GM19025 (cell line): ENCODE measurements around the gene CHML.

Experiments used
- ATAC-seq: cut with Tn5 transposase; IDR thresholded peaks from one replicate; pipeline ENCODE4 v1.9.1; 2021; ENCODE audit warnings: mild to moderate bottlenecking, low read depth, moderate library complexity; ENCODE audit not compliant: unreplicated experiment

Gene CHML

DNA sequence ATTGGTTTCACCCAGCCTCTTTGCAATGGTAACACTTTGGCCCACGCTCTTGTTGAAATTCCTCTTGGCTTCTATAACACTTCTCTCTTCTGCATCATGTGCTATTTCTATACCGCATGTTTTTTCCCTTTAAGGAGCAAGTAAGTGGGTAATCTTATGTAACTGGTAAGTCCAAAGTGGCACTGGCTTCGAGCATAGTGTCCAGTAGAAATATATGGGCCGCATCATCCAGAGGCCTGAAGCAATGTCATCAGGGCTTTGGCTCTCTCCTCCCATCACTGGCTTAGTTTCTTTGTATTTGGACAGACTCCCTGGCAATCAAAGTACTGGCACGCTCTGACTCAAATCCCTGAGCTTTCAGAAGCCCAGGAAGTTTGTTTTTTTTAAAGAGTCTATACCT is 17.5 kb downstream of the CHML start:
- no peak for ATAC-seq

DNA sequence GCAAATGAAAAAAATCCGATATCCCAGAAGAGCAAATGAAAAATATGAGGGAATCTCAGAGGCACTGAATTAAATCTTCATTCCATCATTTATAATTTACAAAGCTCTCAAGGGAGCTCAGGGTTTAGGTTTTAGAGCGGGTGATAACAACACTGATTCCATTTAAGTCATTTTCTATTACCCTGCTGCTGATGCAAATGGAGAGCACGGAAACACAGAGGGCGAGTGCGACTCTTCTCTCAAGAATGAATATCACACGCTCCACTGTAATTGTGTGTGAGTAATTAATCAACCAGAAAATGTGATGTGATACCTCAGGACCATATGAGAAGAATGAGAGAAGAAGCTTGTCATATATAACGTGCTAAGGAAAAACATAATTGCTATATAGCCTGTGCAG is 22.7 kb downstream of the CHML start:
- ATAC-seq, result no peak

DNA sequence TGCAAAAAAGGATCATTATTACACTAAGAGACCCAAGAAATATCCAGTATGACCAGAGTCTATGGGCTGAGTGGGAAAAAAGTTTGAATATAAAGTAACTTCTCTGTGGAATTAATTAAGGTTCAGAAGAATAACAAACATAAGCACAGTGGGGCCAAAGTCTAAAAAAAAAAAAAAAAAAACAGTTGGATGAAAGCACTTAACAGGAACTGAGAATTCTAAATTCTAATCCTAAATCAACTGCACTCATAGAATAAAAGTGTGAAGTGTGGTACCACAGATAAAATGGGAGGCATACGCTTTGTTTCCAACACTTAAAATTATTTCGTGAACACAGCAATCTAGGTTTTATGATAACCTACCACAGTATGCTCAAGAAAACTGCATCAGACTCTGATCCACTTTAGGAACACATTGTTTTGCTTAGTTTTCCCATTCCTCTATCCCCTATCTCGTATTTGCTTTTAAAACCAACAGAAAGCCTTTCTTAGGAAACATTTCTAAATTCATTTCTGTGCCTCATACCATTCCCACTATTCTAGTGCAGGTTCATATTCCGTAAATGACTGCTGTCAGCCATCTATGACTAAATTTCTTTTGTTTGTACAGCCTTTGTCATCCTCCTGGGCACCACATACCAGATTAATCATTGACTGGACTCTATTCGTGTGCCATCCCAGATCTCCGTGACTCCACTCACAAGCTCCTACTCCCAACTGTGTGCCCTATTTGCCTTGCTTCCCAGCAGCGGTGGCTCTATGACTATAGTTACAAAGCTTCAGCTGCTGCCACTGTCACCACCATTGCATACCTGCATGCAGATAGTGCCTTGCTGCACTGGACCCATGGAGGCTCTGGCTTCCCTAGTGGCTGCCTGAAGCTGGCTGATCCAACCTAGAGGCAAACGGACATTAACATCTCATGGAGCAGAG is 24.9 kb downstream of the CHML start:
- ATAC-seq, result no peak

DNA sequence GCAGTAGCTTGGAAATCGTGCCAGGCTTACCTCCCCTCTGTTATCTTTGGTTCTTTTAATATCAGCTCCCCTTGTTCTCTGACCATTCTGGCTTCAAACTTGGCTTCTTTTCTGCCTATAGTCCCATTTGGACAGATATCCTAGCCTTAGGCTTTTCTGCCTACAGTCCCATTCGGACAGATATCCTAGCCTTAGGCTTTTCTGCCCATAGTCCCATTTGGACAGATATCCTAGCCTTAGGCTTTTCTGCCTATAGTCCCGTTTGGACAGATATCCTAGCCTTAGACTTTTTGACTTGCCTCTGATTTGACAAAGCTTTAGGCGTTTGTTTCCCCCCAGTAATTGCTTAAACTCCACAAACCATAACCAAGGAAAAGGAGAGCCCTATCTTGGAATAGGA is 25.6 kb downstream of the CHML start:
- ATAC-seq, result no peak

DNA sequence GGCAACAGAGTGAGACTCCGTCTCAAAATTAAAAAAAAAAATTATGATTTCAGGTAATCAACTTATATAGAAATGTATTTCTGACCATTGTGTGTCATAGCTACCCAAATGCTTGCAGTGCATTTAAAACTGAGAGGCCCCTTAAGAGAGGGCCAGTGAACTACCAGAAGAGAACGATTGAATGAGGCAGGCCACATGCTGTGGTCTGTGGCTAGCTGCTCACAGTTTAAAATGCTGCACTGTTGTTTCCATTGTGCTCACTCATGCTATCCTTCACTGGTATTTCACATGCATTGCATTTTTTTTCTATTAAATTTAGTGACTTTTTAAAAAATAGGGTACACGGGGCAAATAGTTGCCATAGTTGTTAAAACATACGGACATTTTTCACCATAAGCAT is 26.0 kb downstream of the CHML start:
- ATAC-seq, result no peak

DNA sequence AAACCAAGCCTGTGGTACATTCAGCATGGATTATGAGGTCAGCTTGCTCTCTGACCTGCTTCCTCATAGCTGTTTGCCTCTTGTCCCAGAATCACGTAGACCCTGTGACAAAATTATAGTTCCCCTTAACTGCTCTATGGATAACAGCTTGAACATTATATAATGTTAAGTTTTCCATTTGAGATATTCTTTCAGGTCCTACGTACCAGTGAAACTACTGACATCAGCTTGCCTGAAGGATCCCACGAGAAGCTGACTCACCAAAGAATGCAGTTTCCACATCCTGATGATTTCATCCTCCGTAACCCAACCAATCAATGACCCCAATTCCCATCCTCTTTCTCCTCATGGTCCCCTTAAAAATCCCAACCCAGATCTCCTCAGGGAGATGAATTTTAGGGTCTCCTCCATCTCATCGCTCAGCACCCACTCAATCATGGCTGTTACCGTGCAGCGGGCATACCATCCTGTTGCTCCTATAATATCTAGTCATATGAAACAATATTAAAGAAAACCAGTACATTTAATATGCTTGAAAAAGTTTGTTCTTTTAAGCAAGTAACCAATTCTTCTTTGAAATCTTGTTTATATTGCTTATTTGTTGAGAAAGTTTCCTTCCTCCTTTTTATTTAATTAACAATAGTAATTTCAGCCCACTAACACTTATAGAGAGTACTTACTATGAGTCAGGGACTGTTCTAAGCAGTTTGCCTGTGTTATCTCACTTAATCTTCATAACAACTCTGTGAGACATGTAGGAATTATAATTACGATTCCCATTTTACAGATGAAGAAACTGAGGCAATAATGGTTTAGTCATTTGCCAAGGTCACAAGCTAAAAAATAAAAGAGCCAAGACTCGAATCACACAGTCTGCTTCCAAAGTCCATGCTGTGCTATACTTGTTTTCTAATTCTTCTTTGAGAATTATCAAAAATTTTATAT is 27.4 kb downstream of the CHML start:
- ATAC-seq, result no peak

DNA sequence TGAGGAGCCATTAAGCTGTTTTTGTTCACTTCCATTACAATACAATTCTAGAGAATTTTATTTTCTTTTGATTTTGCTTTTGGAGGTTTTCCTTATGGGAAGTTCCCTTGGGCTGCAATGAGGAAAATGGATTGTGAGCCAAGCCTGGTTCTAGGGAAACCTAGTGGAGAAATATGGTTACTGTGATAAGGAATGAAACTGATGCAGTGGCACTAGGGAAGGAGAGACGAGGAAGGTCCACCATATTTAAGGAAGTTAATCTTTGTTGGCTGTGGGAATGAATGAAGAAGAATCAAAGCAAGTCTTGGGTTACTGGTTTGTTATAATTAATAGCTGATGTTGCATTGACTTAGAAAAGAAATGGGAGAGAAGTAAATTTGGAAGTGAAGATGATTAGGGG is 28.4 kb downstream of the CHML start:
- ATAC-seq, result no peak

DNA sequence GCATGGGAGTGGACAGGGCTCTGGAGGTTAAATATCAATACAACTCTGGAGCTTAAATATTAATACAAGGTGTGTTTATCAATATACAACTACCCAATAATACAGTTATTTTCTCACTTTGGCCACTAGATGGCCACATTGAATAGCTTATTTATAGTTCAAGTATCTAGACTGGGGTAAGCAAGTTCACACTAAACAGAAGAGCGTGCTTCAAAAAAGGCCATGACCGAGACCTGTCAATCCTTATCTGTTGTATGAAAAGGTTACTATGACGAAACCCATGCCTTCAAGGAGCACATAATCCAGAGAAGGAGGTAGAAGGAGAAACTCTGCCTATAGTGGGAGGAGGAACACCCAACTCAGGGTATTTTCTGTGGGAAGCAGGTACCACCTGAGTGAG is 29.1 kb downstream of the CHML start:
- peak; percentile 96 for ATAC-seq

DNA sequence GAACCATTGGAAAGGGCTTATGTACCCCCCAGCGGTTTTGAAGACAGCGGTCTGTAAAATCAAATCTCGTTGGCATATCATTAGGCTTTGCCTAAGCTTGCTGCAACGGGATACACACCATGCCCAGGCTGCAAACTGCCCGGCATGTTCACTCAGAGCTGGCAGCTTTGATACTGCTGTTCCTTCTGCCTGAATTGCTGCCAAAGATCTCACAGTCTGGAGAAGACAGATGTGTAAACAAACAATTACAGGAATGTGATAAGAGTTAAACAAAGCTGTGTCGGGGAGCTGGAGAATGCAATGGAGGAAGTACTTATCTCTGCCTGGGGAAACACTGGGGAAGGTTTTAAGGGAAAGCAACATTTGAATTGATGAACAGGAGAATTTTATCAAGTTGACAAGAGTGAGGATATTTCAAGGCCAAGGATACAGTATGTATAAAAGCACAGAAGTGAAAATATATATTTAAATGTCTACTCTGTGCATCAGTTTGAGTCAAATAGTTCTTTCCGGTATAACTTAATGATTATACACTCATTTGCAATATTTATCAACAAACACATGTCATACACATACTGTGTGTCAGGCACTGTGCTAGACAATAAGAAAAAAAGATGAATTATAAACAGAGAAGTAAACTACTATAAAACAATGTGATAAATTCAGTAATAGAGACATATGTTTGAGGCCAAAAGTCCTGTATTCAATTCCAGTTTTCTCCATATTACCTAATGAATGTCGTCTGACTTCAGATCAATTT is 29.9 kb downstream of the CHML start:
- no peak for ATAC-seq

DNA sequence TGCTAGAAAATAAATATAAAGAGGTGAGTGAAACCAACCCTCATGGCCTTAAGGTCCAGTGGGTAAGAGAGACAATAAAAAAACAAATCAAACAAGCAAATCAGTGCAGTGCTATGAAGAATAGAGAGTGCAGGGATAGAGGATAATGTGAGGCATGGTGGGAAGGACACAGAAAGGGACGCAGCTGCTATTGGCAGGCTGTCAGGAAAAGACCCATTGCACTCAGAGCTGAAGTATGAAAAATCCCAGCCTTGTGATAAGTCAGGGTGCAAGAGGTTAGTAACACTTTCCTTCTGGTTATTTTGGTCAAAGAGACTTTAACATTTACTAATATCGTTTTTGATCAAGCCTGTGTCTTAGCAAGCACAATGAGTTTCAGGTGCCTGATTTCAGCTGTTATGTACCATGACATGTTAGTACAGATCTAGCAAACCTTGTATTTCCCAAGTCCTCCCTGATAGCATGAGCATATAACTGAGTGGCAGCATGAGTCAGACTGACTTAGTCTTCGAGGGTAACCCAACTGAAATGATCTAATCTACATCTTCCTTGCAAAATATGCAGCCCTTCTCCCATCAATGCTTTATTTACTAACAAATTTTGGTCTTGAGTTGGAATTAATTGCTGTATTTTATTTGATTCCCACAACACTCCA is 31.7 kb downstream of the CHML start:
- no peak for ATAC-seq

DNA sequence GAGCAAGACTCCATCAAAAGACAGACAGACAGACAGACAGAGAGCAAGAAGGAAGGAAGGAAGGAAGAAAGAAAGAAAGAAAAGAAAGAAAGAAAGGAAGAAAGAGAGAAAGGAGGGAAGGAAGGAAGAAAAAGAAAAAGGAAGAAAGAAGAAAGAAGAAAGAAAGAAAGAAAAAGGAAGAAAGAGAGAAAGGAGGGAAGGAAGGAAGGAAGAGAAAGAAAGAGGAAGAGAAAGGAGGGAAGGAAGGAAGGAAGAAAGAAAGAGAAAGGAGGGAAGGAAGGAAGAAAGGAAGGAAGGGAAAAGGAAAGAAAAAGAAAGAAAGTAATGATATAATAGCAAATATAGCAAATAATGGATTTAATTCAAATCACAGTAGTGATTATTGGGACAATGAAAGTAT is 32.7 kb downstream of the CHML start:
- ATAC-seq, result no peak

DNA sequence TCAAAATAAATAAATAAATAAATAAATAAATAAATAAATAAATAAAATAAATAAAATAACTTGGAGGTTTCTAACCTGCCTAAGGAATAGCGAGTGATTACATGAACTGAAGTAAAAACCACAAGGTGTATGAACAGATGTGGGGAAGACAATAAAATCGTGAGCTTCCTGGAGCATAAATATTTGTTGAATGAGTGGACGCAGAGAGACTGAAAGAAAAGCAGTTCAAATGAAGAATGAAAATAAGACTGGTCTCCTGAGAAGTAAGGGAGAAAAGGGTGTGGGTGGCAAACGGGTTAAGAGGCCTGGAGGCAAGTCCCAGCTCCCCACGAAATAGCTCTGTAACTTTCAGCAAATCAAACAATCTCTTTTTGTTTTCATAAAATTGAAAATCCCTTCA is 33.6 kb downstream of the CHML start:
- no peak for ATAC-seq

DNA sequence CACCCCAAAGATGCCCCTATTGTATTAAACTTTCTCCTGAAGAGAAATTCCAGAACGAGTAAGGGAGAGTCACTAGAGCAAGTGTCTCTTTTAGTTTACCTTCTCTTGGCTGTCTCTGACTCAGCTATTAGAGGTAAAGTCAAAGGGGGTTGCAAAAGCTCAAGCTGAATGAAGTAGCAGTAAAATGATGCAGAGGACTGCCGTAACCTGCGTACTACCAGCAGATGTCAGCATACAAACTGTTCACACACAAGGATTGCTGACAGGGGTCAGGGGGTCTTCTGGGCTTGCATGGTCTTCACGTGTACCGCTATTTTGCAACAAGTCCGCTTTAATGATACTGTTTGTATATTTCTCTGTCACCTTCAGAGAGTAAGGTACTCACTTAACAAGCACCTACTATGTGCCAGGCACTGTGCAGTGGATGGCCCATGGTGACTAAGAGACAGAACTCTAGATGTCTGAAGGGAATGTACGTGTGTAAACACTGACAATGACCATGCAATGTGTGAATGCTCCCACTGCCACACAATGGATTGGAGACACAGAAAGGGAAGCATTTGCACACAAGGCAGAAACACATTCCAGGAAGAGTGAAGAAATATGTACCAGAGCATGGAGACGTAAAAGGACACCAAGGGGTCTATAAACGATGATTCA is 34.9 kb downstream of the CHML start:
- ATAC-seq, result no peak

DNA sequence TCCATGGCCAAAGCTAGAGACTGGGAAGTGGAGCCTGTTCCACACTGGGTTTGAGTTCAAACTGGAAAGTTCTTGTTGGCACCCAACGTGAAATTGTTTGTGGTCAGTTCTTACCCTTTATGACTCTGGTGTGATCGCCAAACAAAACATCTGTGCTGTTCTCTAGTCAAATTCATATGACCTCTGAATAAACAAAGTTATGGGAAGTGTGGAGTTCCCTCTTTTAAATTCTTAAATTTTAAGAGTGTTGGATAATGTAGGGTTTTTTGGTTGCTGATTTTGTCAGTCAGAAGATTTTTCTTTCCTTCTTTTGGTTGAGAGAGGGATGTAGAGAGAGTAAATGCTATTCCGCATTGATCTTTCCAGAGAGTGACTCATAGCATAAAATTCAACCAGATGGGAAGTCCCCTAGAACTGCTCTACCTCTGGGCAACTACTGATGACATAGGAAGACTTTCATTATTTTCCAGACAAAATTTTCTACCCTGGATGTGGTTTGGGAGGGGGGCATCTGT is 36.4 kb downstream of the CHML start:
- no peak for ATAC-seq

DNA sequence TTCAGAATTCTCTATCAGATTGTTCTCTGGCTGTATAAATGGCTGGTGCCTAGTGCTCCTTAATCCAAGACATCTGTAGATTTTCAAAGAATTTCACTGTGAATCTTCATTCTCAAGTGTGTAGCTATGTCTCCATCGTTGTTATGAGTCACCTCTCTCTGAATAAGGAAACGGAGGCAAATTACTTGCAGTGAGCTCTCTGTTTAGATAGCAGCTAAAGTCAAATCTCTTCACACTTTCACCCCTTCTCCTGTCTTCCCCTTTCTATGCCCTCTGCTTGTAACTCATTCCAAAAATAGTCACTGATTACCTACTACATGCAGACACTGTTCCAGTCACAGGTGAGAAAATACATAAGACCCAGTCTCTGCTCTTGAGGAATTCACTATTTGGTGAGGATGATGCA is 39.7 kb downstream of the CHML start:
- peak; percentile 88 for ATAC-seq

DNA sequence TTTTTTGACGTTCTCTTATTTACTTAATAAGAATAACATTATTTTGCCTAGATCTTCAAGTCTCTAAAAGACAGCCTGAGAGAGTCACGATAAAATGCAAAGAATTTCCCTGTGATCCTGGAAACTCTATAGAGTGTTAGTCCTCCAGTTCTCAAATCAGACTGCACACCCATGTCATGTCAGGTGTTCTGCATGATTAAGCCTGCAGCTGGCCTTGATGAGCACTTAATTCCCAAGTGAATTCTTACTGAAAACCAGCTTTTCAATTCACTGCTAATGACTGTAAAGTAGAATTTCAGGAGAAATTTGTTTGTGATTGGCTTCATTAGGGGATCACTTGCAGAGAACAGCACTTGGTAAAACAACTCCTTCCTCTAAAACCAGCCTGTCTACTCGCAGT is 41.9 kb downstream of the CHML start:
- ATAC-seq, result no peak

DNA sequence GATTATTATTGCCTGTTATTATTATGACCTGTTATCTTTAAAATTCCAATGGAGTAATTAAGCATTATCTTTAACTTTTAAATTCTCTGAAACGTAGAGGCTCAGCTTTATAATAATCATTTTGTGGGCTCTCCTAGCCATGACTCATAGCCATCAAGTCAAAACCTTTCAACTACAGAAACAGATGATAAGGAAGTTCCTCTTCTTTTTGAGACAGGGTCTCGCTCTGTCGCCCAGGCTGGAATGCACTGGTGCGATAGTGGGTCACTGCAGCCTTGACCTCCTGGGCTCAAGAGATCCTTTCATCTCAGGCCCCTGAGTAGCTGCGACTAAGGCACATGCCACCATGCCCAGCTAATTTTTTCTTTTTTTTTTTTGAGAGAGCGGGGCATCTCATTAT is 43.5 kb downstream of the CHML start:
- ATAC-seq, result no peak

DNA sequence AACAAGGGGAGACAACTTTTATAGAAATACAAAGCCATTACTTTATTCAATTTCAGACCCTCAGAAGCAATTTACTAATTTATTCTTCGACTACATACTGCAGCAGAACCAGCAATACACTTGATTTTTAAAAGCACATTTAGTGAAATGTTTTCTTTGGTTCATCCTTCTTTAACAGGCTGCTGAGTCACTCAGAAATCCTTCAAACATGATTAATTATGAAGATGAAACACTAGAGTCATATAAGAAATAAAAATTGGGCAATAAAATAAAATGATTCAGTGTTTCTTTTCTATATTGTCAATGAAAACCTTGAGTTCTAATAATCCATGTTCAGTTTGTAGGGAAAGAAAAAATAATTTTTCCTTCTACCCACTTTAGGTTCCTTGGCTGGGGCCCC is 47.0 kb downstream of the CHML start:
- ATAC-seq, result no peak

DNA sequence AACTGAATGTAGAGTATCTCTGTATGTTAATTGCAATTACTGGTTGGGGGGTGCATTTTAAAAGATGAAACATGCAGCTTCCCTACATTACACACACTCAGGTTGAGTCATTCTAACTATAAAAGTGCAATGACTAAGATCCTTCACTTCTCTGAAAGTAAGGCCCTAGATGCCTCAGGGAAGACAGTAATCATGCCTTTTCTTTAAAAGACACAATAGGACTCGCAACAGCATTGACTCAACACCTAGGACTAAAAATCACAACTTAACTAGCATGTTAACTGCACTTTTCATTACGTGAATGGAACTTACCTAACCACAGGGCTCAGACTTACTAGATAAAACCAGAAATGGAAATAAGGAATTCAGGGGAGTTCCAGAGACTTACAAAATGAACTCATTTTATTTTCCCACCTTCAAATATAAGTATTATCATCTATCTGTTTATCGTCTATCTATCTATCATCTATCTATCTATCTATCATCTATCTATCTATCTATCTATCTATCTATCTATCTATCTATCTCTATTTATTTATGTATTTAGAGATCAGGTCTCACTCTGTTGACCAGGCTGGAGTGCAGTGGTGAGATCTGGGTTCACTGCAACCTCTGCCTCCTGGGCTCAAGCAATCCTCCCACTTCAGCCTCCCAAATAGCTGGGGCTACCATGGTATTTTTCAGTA is 47.8 kb downstream of the CHML start:
- ATAC-seq, result peak; percentile 53
